HPDE6-E6E7 (cell line): Measurements from ENCODE around the gene OTUD5.
"Not testable (repeated sequence)": the region's sequence is repeated elsewhere in the genome, so short reads cannot be mapped to it uniquely, and the experiment has no call there.

Experiments used
- DNase-seq: peaks from one replicate; pipeline ENCODE4 v3.0.0; 2011; ENCODE audit warnings: missing footprints; ENCODE audit errors: extremely low spot score

OTUD5 gene

DNA sequence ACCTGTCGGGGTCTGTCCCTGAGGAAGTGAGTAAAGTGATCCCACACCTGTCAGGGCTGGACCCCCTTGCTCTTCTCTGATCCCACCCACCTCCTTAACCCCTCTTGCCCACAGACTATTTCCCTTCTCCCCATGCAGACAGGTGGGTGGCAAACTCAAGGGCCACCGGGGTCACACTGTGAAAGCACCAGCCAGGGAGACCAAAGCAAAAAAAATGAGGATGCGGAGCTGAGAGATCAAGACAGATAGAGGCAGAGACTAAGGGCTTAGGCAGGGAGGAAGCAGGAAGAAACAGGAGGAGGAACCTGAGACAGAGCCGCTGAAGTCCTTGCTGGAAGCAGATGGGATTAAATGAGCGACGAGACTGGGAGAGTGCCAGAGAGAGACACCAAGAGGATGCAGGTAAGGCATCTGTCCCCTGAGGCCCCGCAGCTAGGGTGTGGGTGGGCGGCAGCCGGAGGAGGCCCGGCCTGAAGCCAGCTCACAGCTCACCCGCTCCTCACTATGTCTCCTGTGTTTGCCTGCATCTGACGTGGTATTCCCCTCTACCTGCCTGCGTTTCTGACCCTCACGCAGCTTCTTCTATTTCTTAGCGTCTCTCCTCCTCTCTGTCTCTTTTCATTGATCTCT is 67.0 kb downstream of the OTUD5 start:
- DNase-seq = no peak

- DNase-seq = not testable (repeated sequence)
These were observed 70.8 kb downstream of the OTUD5 start for GRCh38 chrX:48886586-48886985.

GRCh38 chrX:48883729-48884128 is 73.7 kb downstream of the OTUD5 start:
- DNase-seq = no peak

GRCh38 chrX:48876944-48877343 is 80.5 kb downstream of the OTUD5 start:
- DNase-seq = not testable (repeated sequence)
